Trophoblast cell (in vitro differentiated cells and primary cell): ENCODE measurements around the gene CBX2.

Experiments
- DNase-seq, 2 donors: peaks; one replicate each; pipeline ENCODE4 v3.0.0-alpha.2; 2016
- H2AFZ ChIP-seq: 2 replicates; pipeline ENCODE4 v1.6.1; 2013; ENCODE audit warnings: low read length, moderate library complexity, mild to moderate bottlenecking; ENCODE audit not compliant: insufficient read depth, poor library complexity
- H2AK5ac ChIP-seq: 2 replicates; pipeline ENCODE4 v1.6.1; 2013; ENCODE audit warnings: mild to moderate bottlenecking, low read length
- H2BK120ac ChIP-seq: 2 replicates; pipeline ENCODE4 v1.6.1; 2013; ENCODE audit warnings: low read length, mild to moderate bottlenecking, moderate library complexity; ENCODE audit not compliant: insufficient read depth, poor library complexity
- H2BK12ac ChIP-seq: 2 replicates; pipeline ENCODE4 v1.6.1; 2013; ENCODE audit warnings: mild to moderate bottlenecking, low read length, moderate library complexity
- H2BK5ac ChIP-seq: 2 replicates; pipeline ENCODE4 v1.6.1; 2013; ENCODE audit warnings: low read length, low read depth, moderate library complexity, mild to moderate bottlenecking; ENCODE audit not compliant: poor library complexity
- H3K14ac ChIP-seq: 2 replicates; pipeline ENCODE4 v1.6.1; 2013; ENCODE audit warnings: mild to moderate bottlenecking, low read length
- H3K18ac ChIP-seq: 2 replicates; pipeline ENCODE4 v1.6.1; 2013; ENCODE audit warnings: mild to moderate bottlenecking, low read length
- H3K23ac ChIP-seq: 2 replicates; pipeline ENCODE4 v1.6.1; 2013; ENCODE audit warnings: low read length
- H3K27ac ChIP-seq: 2 replicates; pipeline ENCODE4 v1.5.1; 2013; ENCODE audit warnings: low read depth, mild to moderate bottlenecking, inconsistent platforms, low read length, moderate library complexity
- H3K27me3 ChIP-seq: 2 replicates; pipeline ENCODE4 v1.6.1; 2013; ENCODE audit warnings: inconsistent platforms, mild to moderate bottlenecking, low read length, moderate library complexity; ENCODE audit not compliant: insufficient read depth
- H3K36me3 ChIP-seq, 2 experiments: 1 replicate in 1 of 2; 2 replicates in 1 of 2; pipeline ENCODE4 v1.6.1; 2013; ENCODE audit warnings: low read length in 2 of 2, mild to moderate bottlenecking in 2 of 2, moderate library complexity in 1 of 2; ENCODE audit not compliant: insufficient read depth in 2 of 2, control insufficient read depth in 1 of 2
- H3K4ac ChIP-seq: 2 replicates; pipeline ENCODE4 v1.6.1; 2013; ENCODE audit warnings: low read depth, mild to moderate bottlenecking, low read length, moderate library complexity
- H3K4me1 ChIP-seq, 2 experiments: 1 replicate in 1 of 2; 2 replicates in 1 of 2; pipeline ENCODE4 v1.6.1; 2013; ENCODE audit warnings: low read length in 2 of 2, mild to moderate bottlenecking in 2 of 2, moderate library complexity in 1 of 2; ENCODE audit not compliant: insufficient read depth in 2 of 2, control insufficient read depth in 1 of 2
- H3K4me2 ChIP-seq: 2 replicates; pipeline ENCODE4 v1.6.1; 2013; ENCODE audit warnings: inconsistent platforms, mild to moderate bottlenecking, low read length, moderate library complexity
- H3K4me3 ChIP-seq: 2 replicates; pipeline ENCODE4 v1.5.1; 2013; ENCODE audit warnings: mild to moderate bottlenecking, low read depth, low read length, inconsistent platforms
- H3K79me1 ChIP-seq: one replicate; pipeline ENCODE4 v1.6.1; 2013; ENCODE audit warnings: low read length
- H3K79me2 ChIP-seq: 2 replicates; pipeline ENCODE4 v1.6.1; 2013; ENCODE audit warnings: low read length, mild to moderate bottlenecking; ENCODE audit not compliant: control insufficient read depth, insufficient read depth, poor library complexity
- H3K9ac ChIP-seq: 2 replicates; pipeline ENCODE4 v1.6.1; 2013; ENCODE audit warnings: mild to moderate bottlenecking, low read length
- H3K9me3 ChIP-seq: 2 replicates; pipeline ENCODE4 v1.6.1; 2013; ENCODE audit warnings: low read depth, mild to moderate bottlenecking, control low read depth, inconsistent platforms, low read length; ENCODE audit not compliant: insufficient read depth
- H4K12ac ChIP-seq: 2 replicates; pipeline ENCODE4 v1.6.1; 2013; ENCODE audit warnings: low read depth, mild to moderate bottlenecking, low read length, moderate library complexity
- H4K8ac ChIP-seq: 2 replicates; pipeline ENCODE4 v1.6.1; 2013; ENCODE audit warnings: low read depth, mild to moderate bottlenecking, low read length, moderate library complexity
- H4K91ac ChIP-seq: one replicate; pipeline ENCODE4 v1.6.1; 2013; ENCODE audit warnings: low read depth, mild to moderate bottlenecking, low read length, moderate library complexity
- WGBS: extraction: QIAGEN DNeasy Blood & Tissue Kit; methylation state at CpG from one replicate; pipeline ENCODE4 v1.1.7; 2013; ENCODE audit warnings: missing lambda C conversion rate; ENCODE audit not compliant: insufficient read length, insufficient coverage; ENCODE audit errors: extremely low coverage; 5-methylcytosine and 5-hydroxymethylcytosine counted together

Gene CBX2

DNA sequence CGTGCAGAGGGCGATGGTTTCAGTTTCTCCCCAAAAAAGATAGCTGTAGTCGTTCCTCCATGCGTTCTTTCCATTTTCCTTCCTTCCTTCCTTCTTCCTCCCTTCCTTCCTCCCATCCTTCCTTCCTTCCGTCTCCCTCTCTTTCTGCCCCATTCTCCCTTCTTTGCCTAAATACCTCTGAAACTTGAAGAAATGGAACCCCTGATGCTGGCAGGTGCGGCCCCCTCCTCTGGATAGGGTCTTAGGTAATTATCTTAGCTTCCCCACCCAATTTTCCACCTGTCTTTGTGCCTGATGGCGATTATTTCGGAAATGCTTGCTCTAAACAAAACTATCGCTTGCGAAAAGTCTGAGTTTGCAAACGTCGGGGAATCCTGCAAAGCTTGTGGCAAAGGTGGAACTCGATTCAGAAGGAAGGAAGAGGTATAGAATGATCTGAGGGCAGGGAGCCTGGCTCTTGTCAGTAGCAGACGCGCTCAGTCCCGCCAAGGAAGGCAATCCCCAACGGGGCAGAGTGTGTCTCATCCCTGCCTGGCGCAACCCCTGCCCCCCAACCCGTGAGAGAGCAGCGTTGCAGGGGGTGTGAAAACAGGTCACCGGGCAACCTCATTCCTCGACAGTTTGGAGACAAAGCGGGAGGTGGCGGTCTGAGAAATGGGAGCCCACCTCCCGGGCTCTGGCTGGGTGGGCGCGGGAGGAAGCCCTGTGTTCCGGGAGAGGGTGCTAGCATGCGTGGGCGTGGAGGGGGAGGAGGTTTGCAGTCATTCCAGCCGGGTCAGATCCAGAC lies 21.8 kb downstream of the CBX2 start:
- H3K23ac ChIP-seq = no peak overlapping the region
- H3K9me3 ChIP-seq = peaks cover 13% of the 10 kb centered on the region
- H3K27ac ChIP-seq = no peak overlapping the region
- no peak overlapping the region for H4K12ac ChIP-seq
- 60% methylated on average over 1 of the region's 31 CpGs for WGBS
- H3K4ac ChIP-seq = no peak overlapping the region
- H3K4me1 ChIP-seq = peaks cover 18 to 27% of the 10 kb centered on the region in 2 experiments
- H3K79me1 ChIP-seq = peaks cover 6% of the 10 kb centered on the region
- H3K4me3 ChIP-seq = no peak overlapping the region
- H2BK120ac ChIP-seq = no peak overlapping the region
- peaks cover 0 to 6% of the 10 kb centered on the region in 2 experiments for H3K36me3 ChIP-seq
- H3K4me2 ChIP-seq = no peak overlapping the region
- H2AK5ac ChIP-seq = no peak overlapping the region
- DNase-seq = no peak
- no peak overlapping the region for H4K8ac ChIP-seq
- no peak overlapping the region for H2BK5ac ChIP-seq
- H3K27me3 ChIP-seq = peaks cover 83% of the 10 kb centered on the region
- no peak overlapping the region for H3K18ac ChIP-seq
- H3K14ac ChIP-seq = no peak overlapping the region
- H3K79me2 ChIP-seq = peaks cover 3% of the 10 kb centered on the region
- no peak overlapping the region for H2BK12ac ChIP-seq
- H4K91ac ChIP-seq = no peak overlapping the region
- H2AFZ ChIP-seq = no peak overlapping the region
- no peak overlapping the region for H3K9ac ChIP-seq

DNA sequence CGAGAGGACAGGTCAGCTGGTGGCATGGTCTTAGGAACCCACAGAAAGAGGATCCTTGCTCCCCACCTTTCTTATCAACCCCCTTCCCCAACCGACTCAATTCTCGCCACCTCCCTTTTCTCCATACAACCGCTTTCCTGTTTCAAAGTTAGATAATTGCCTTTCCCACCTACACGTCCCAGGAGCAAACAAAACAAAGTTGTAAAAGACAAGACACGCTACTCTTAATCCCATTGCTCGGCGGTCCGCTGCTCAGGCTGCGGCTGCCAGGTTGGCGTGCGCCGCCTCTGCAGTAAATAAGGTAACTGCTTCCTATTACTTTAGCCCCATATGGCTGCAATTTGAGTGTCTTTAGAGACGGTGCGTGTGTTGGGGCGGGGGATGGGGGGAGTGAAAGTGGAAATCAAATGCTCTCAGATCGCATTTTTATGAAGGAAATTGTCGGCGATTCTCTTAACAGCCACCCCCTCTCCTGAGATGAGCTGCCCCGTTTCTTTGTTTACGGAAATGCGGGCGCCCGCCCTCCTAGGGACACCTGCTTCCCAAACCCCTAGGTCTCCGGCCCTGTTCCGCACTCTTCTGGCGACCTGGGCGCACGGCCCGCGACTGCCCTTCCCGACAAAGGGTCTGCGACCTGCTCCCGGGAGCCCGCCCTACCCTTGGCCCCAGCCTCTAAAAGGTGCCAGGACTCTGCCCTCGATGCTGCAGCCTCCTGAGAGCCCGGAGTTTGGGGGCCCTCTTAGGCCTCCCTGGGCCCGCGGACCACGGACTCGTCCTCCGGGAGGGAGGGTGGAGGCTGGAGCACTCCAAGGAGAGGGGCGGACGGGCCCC lies 22.6 kb downstream of the CBX2 start:
- Histone ChIP-seq H3K9me3 (peaks cover 13% of the 10 kb centered on the region), H3K4ac (no peak overlapping the region), H3K4me3 (no peak overlapping the region), H2AK5ac (no peak overlapping the region), H3K9ac (no peak overlapping the region), H3K27ac (no peak overlapping the region), H3K23ac (no peak overlapping the region), H3K4me1 (peaks cover 18 to 27% of the 10 kb centered on the region in 2 experiments), H3K79me2 (peaks cover 3% of the 10 kb centered on the region), H3K36me3 (no peaks in the 10 kb centered on the region), H2AFZ (peak overlapping the region; percentile 59), H2BK12ac (no peak overlapping the region), H4K12ac (no peak overlapping the region), H2BK120ac (no peak overlapping the region), H2BK5ac (no peak overlapping the region), H3K4me2 (peak overlapping the region; percentile 59), H4K8ac (peak overlapping the region; percentile 19), H3K79me1 (peaks cover 6% of the 10 kb centered on the region), H3K18ac (no peak overlapping the region), H4K91ac (no peak overlapping the region), H3K27me3 (peaks cover 85% of the 10 kb centered on the region), H3K14ac (peak overlapping the region; percentile 25)
- DNase-seq = peak in 1 of 2 donors; percentile 57
- WGBS = no CpG with 5 or more reads among the region's 44 CpGs

DNA sequence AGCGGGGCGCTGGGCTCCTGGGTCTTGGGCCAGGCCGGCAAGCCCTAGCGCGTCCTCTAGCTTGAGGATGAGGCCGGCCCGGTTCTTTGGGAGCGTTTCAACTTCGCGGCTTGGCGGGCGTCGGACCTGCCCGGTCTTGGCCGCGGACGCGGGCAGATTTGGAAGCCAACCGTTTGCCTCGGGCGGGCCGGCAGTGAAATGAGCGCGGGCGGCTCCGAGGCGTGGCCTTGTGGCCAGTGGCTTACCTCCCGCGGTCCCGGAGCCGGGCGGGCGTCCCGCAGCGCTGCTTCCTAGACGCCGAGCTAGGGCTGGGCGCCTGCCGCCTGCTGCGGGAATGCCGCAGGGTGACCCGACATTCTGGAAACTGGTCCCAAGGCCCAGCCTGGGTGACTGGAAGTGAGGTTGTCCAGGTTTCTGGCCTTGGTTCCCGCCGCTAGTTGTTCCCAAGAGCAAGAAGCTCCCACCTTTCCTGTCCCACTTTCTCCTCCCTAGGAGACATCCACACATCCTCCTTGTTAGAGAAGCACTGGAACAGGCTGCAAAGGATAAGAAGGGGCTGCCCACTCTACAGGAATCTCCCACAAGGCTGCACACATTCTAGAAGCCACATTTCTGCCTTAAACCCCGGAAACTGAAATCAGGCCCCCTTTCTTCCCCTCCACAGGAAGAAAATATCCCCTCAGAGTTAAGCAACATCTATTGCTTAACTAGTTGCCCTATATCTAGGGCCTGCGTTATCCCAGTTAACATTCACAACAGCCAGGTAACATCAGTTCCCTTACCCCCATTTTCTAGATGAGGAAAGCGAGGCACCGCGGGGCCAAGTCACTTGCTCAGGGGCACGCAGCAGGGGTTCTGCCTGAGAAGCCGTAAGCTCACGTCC lies 23.4 kb downstream of the CBX2 start:
- H3K4ac ChIP-seq = no peak overlapping the region
- H3K18ac ChIP-seq = no peak overlapping the region
- H3K27ac ChIP-seq = no peak overlapping the region
- peaks cover 87% of the 10 kb centered on the region for H3K27me3 ChIP-seq
- no peak overlapping the region for H2BK120ac ChIP-seq
- H3K9me3 ChIP-seq = peaks cover 12% of the 10 kb centered on the region
- no peak overlapping the region for H3K9ac ChIP-seq
- DNase-seq = peak in 1 of 2 donors; percentile 38
- H3K23ac ChIP-seq = no peak overlapping the region
- no peaks in the 10 kb centered on the region for H3K36me3 ChIP-seq
- no peak overlapping the region for H3K4me3 ChIP-seq
- peaks cover 15 to 24% of the 10 kb centered on the region in 2 experiments for H3K4me1 ChIP-seq
- WGBS = no CpG with 5 or more reads among the region's 52 CpGs
- H3K14ac ChIP-seq = no peak overlapping the region
- peaks cover 3% of the 10 kb centered on the region for H3K79me2 ChIP-seq
- H2AK5ac ChIP-seq = no peak overlapping the region
- H3K79me1 ChIP-seq = peaks cover 6% of the 10 kb centered on the region
- H4K12ac ChIP-seq = no peak overlapping the region
- H4K91ac ChIP-seq = no peak overlapping the region
- no peak overlapping the region for H2BK5ac ChIP-seq
- peak overlapping the region; percentile 59 for H2AFZ ChIP-seq
- H2BK12ac ChIP-seq = no peak overlapping the region
- H3K4me2 ChIP-seq = peak overlapping the region; percentile 59
- H4K8ac ChIP-seq = peak overlapping the region; percentile 19
